ENCODE data around the gene ZNRF3.

The ZNRF3 gene

GRCh38 chr22:28950617-28951411, 67.4 kb downstream of the ZNRF3 start:
- DNase-seq (ENCODE audit: low read depth in 3 of 3, low spot score in 1 of 3) = no peak

GRCh38 chr22:28951530-28951929, 68.2 kb downstream of the ZNRF3 start:
- no peak for DNase-seq (ENCODE audit: low read depth in 3 of 3, low spot score in 1 of 3)

- no peak for DNase-seq (ENCODE audit: low read depth in 3 of 3, low spot score in 1 of 3)
Observed at GRCh38 chr22:28951969-28952521, 68.7 kb downstream of the ZNRF3 start.

- DNase-seq (ENCODE audit: low read depth in 3 of 3, low spot score in 1 of 3) = no peak
Observed at GRCh38 chr22:28952857-28953256, 69.5 kb downstream of the ZNRF3 start.

- no peak for DNase-seq (ENCODE audit: low read depth in 3 of 3, low spot score in 1 of 3)
Observed at GRCh38 chr22:28953403-28953802, 70.0 kb downstream of the ZNRF3 start.

- DNase-seq (ENCODE audit: low read depth in 3 of 3, low spot score in 1 of 3) = no peak
Observed at GRCh38 chr22:28953976-28954880, 70.9 kb downstream of the ZNRF3 start.

GRCh38 chr22:28955817-28956216, 72.4 kb downstream of the ZNRF3 start:
- DNase-seq (ENCODE audit: low read depth in 3 of 3, low spot score in 1 of 3) = peak; percentile 10 to 39 (median 15)

- DNase-seq (ENCODE audit: low read depth in 3 of 3, low spot score in 1 of 3) = no peak
Observed at GRCh38 chr22:28956506-28956905, 73.1 kb downstream of the ZNRF3 start.

GRCh38 chr22:28958611-28959010, 75.2 kb downstream of the ZNRF3 start:
- DNase-seq (ENCODE audit: low read depth in 3 of 3, low spot score in 1 of 3) = no peak

- DNase-seq (ENCODE audit: low read depth in 3 of 3, low spot score in 1 of 3) = no peak
Observed at GRCh38 chr22:28962042-28962554, 78.7 kb downstream of the ZNRF3 start.

- no peak for DNase-seq (ENCODE audit: low read depth in 3 of 3, low spot score in 1 of 3)
Observed at GRCh38 chr22:28963362-28963761, 80.0 kb downstream of the ZNRF3 start.

- DNase-seq (ENCODE audit: low read depth in 3 of 3, low spot score in 1 of 3) = no peak
Observed at GRCh38 chr22:28967163-28967665, 83.8 kb downstream of the ZNRF3 start.

- DNase-seq (ENCODE audit: low read depth in 3 of 3, low spot score in 1 of 3) = no peak
Observed at GRCh38 chr22:28967969-28968368, 84.6 kb downstream of the ZNRF3 start.

- no peak for DNase-seq (ENCODE audit: low read depth in 3 of 3, low spot score in 1 of 3)
Observed at GRCh38 chr22:28969401-28970168, 86.2 kb downstream of the ZNRF3 start.

GRCh38 chr22:28973352-28973751, 90.0 kb downstream of the ZNRF3 start:
- DNase-seq (ENCODE audit: low read depth in 3 of 3, low spot score in 1 of 3) = no peak

- DNase-seq (ENCODE audit: low read depth in 3 of 3, low spot score in 1 of 3) = no peak
Observed at GRCh38 chr22:28977060-28977459, 93.7 kb downstream of the ZNRF3 start.

GRCh38 chr22:28977481-28977971, 94.2 kb downstream of the ZNRF3 start:
- DNase-seq (ENCODE audit: low read depth in 3 of 3, low spot score in 1 of 3) = no peak

- no peak for DNase-seq (ENCODE audit: low read depth in 3 of 3, low spot score in 1 of 3)
Observed at GRCh38 chr22:28978158-28978557, 94.8 kb downstream of the ZNRF3 start.

GRCh38 chr22:28978863-28979796, 95.8 kb downstream of the ZNRF3 start:
- DNase-seq (ENCODE audit: low read depth in 3 of 3, low spot score in 1 of 3) = no peak

Data from stimulated activated CD4-positive, alpha-beta T cell treated with anti-CD3 and anti-CD28 coated beads, TNF-alpha, amount 100 ng/mL, for 1 hour (primary cell).